ENCODE measurements around the gene HOXB8.

The HOXB8 gene

GRCh38 chr17:48615047-48615962 lies at the start of gene HOXB8:
Gene HOXB8, minus strand, starts transcription at chr17:48615292. Its CDS starts 588 bp downstream, at chr17:48614704.
- DNase-seq: no peak

- DNase-seq: no peak
These were observed 48.2 kb upstream of the HOXB8 start for GRCh38 chr17:48663134-48663924.

GRCh38 chr17:48655913-48656312 lies 40.8 kb upstream of the HOXB8 start:
- no peak for DNase-seq

- DNase-seq: no peak
These were observed 34.6 kb upstream of the HOXB8 start for GRCh38 chr17:48649741-48650140.

- no peak for DNase-seq
These were observed 32.8 kb upstream of the HOXB8 start for GRCh38 chr17:48647963-48648245.

- DNase-seq: no peak
These were observed 32.2 kb upstream of the HOXB8 start for GRCh38 chr17:48647103-48647962.

- DNase-seq: peak in 2 of 6 experiments; percentile 9 to 18
These were observed 31.4 kb upstream of the HOXB8 start for GRCh38 chr17:48646183-48647102.

GRCh38 chr17:48645639-48646182 lies 30.6 kb upstream of the HOXB8 start:
- no peak for DNase-seq

- no peak for DNase-seq
These were observed 29.9 kb upstream of the HOXB8 start for GRCh38 chr17:48644910-48645557.

GRCh38 chr17:48644159-48644558 lies 29.1 kb upstream of the HOXB8 start:
- DNase-seq: no peak

- DNase-seq: no peak
These were observed 28.6 kb upstream of the HOXB8 start for GRCh38 chr17:48643697-48644012.

- DNase-seq: no peak
These were observed 28.0 kb upstream of the HOXB8 start for GRCh38 chr17:48642843-48643696.

- no peak for DNase-seq
These were observed 27.2 kb upstream of the HOXB8 start for GRCh38 chr17:48642059-48642842.

GRCh38 chr17:48641541-48642058 lies 26.5 kb upstream of the HOXB8 start:
- no peak for DNase-seq

GRCh38 chr17:48640858-48641180 lies 25.7 kb upstream of the HOXB8 start:
- DNase-seq: no peak

GRCh38 chr17:48639982-48640857 lies 25.1 kb upstream of the HOXB8 start:
- DNase-seq: no peak

- DNase-seq: no peak
These were observed 24.0 kb upstream of the HOXB8 start for GRCh38 chr17:48639136-48639535.
